22Rv1 (cell line): Measurements from ENCODE around the gene TGM6.

ENCODE experiments used
- ZFX ChIP-seq: fragments of 450-650 bp; IDR thresholded peaks from 2 replicates; pipeline ENCODE4 v1.6.1; 2017; ENCODE audit warnings: antibody characterized with exemption, borderline replicate concordance
- TF ChIP-seq, protein P1 (sequence below): fragments of 450-650 bp; IDR thresholded peaks from 2 replicates; pipeline ENCODE4 v1.5.1; 2017; ENCODE audit warnings: mild to moderate bottlenecking

- TF ChIP-seq, protein P1, sequence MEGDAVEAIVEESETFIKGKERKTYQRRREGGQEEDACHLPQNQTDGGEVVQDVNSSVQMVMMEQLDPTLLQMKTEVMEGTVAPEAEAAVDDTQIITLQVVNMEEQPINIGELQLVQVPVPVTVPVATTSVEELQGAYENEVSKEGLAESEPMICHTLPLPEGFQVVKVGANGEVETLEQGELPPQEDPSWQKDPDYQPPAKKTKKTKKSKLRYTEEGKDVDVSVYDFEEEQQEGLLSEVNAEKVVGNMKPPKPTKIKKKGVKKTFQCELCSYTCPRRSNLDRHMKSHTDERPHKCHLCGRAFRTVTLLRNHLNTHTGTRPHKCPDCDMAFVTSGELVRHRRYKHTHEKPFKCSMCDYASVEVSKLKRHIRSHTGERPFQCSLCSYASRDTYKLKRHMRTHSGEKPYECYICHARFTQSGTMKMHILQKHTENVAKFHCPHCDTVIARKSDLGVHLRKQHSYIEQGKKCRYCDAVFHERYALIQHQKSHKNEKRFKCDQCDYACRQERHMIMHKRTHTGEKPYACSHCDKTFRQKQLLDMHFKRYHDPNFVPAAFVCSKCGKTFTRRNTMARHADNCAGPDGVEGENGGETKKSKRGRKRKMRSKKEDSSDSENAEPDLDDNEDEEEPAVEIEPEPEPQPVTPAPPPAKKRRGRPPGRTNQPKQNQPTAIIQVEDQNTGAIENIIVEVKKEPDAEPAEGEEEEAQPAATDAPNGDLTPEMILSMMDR = no peak
- no peak for TF ChIP-seq ZFX
Measured at GRCh38 chr20:2449386-2449785, 68.7 kb downstream of the TGM6 start.
